Parathyroid adenoma (tissue), 2 donors: ENCODE data around the gene FAM20A.

ENCODE experiments used
- H2AFZ ChIP-seq: fragments of 300-600 bp; sonication (generic); one replicate; pipeline ENCODE4 v1.7.0; 2017; ENCODE audit warnings: antibody characterized with exemption, mild to moderate bottlenecking
- H3K27ac ChIP-seq: fragments of 300-600 bp; sonication (generic); one replicate; pipeline ENCODE4 v1.7.0; 2017
- H3K27me3 ChIP-seq: fragments of 300-600 bp; sonication (generic); one replicate; pipeline ENCODE4 v1.7.0; 2017; ENCODE audit warnings: low read length; ENCODE audit not compliant: control insufficient read depth, insufficient read depth
- H3K36me3 ChIP-seq: fragments of 300-600 bp; sonication (generic); one replicate; pipeline ENCODE4 v1.7.0; 2017; ENCODE audit warnings: low read length; ENCODE audit not compliant: control insufficient read depth, insufficient read depth
- H3K4me1 ChIP-seq: fragments of 300-600 bp; sonication (generic); one replicate; pipeline ENCODE4 v1.7.0; 2017; ENCODE audit warnings: control low read depth
- H3K4me2 ChIP-seq: fragments of 300-600 bp; sonication (generic); one replicate; pipeline ENCODE4 v1.7.0; 2017; ENCODE audit warnings: low read length
- H3K4me3 ChIP-seq: fragments of 300-600 bp; sonication (generic); one replicate; pipeline ENCODE4 v1.7.0; 2017; ENCODE audit warnings: low read depth, low read length
- H3K79me2 ChIP-seq: fragments of 300-600 bp; sonication (generic); one replicate; pipeline ENCODE4 v1.7.0; 2017; ENCODE audit warnings: control low read depth
- H3K9ac ChIP-seq: fragments of 300-600 bp; sonication (generic); one replicate; pipeline ENCODE4 v1.7.0; 2017; ENCODE audit warnings: mild to moderate bottlenecking
- H3K9me3 ChIP-seq: fragments of 300-600 bp; sonication (generic); one replicate; pipeline ENCODE4 v1.7.0; 2017; ENCODE audit warnings: low read length; ENCODE audit not compliant: control insufficient read depth
- CTCF ChIP-seq: fragments of 300-600 bp; sonication (generic); IDR thresholded peaks from one replicate; pipeline ENCODE4 v1.7.0; 2017; ENCODE audit warnings: antibody characterized with exemption, mild to moderate bottlenecking
- donor health status: primary hyperparathyroidism.

FAM20A gene

GRCh38 chr17:68581863-68582645, 19.1 kb downstream of the FAM20A start:
- peak overlapping the region; percentile 35 for H2AFZ ChIP-seq
- TF ChIP-seq CTCF, result no peak
- no peaks in the 10 kb centered on the region for H3K36me3 ChIP-seq
- H3K9me3 ChIP-seq, result no peaks in the 10 kb centered on the region
- no peak overlapping the region for H3K27ac ChIP-seq
- H3K27me3 ChIP-seq, result no peaks in the 10 kb centered on the region
- no peak overlapping the region for H3K4me3 ChIP-seq
- no peaks in the 10 kb centered on the region for H3K79me2 ChIP-seq
- no peak overlapping the region for H3K9ac ChIP-seq
- H3K4me1 ChIP-seq, result peaks cover 7% of the 10 kb centered on the region
- peak overlapping the region; percentile 44 for H3K4me2 ChIP-seq

GRCh38 chr17:68580236-68580770, 20.9 kb downstream of the FAM20A start:
- no peak overlapping the region for H3K27ac ChIP-seq

GRCh38 chr17:68579194-68579927, 21.8 kb downstream of the FAM20A start:
- Histone ChIP-seq H3K4me1 (peaks cover 7% of the 10 kb centered on the region), H3K9ac (no peak overlapping the region), H3K9me3 (no peaks in the 10 kb centered on the region), H2AFZ (no peak overlapping the region), H3K4me3 (no peak overlapping the region), H3K79me2 (no peaks in the 10 kb centered on the region), H3K4me2 (no peak overlapping the region), H3K27ac (no peak overlapping the region), H3K27me3 (no peaks in the 10 kb centered on the region), H3K36me3 (no peaks in the 10 kb centered on the region)
- TF ChIP-seq CTCF, result no peak

More at GRCh38 chr17:68580236-68580770, 20.9 kb downstream of the FAM20A start:
- Histone ChIP-seq H3K4me1 (peaks cover 7% of the 10 kb centered on the region), H3K4me3 (no peak overlapping the region), H3K27me3 (no peaks in the 10 kb centered on the region), H3K9ac (no peak overlapping the region), H3K79me2 (no peaks in the 10 kb centered on the region), H3K9me3 (no peaks in the 10 kb centered on the region), H3K4me2 (no peak overlapping the region), H3K36me3 (no peaks in the 10 kb centered on the region), H2AFZ (no peak overlapping the region)
- no peak for TF ChIP-seq CTCF

- no peak for TF ChIP-seq CTCF
- H3K9me3 ChIP-seq, result no peaks in the 10 kb centered on the region
- no peaks in the 10 kb centered on the region for H3K79me2 ChIP-seq
- H3K4me1 ChIP-seq, result peaks cover 7% of the 10 kb centered on the region
- no peak overlapping the region for H3K4me2 ChIP-seq
- no peak overlapping the region for H3K4me3 ChIP-seq
- H2AFZ ChIP-seq, result no peak overlapping the region
- H3K27me3 ChIP-seq, result no peaks in the 10 kb centered on the region
- no peaks in the 10 kb centered on the region for H3K36me3 ChIP-seq
- H3K9ac ChIP-seq, result no peak overlapping the region
- no peak overlapping the region for H3K27ac ChIP-seq
Measured at GRCh38 chr17:68578236-68578635, 22.9 kb downstream of the FAM20A start.
